DND-41 (cell line): ENCODE results near the gene NTN5.

Source experiments
- ATAC-seq: fragments of 200-7000 bp; cut with Tn5 transposase; 3 replicates; pipeline ENCODE4 v1.9.1; 2021; ENCODE audit warnings: low read depth; ENCODE audit not compliant: insufficient read depth
- DNase-seq: peaks from one replicate; pipeline ENCODE4 v3.0.0-alpha.2; 2020
- H2AFZ ChIP-seq: 2 replicates; pipeline ENCODE4 v1.6.0; 2012; ENCODE audit warnings: low read depth, low read length
- H3K27ac ChIP-seq: 2 replicates; pipeline ENCODE4 v1.5.1; 2012; ENCODE audit warnings: low read length, inconsistent platforms
- H3K27me3 ChIP-seq: fragments of 200-600 bp; sonication (generic); 2 replicates; pipeline ENCODE4 v1.6.0; 2012; ENCODE audit warnings: low read length, mild to moderate bottlenecking, inconsistent platforms; ENCODE audit not compliant: insufficient read depth, poor library complexity
- H3K36me3 ChIP-seq: 2 replicates; pipeline ENCODE4 v1.5.1; 2012; ENCODE audit warnings: low read length, inconsistent platforms; ENCODE audit not compliant: insufficient read depth
- H3K4me1 ChIP-seq: 2 replicates; pipeline ENCODE4 v1.5.1; 2012; ENCODE audit warnings: mild to moderate bottlenecking, low read length; ENCODE audit not compliant: insufficient read depth
- H3K4me2 ChIP-seq: 2 replicates; pipeline ENCODE4 v1.6.0; 2012; ENCODE audit warnings: mild to moderate bottlenecking, moderate library complexity, low read length, inconsistent platforms; ENCODE audit not compliant: insufficient read depth
- H3K4me3 ChIP-seq, 2 experiments: fragments of 200-600 bp in 1 of 2; shearing (Covaris generic) in 1 of 2; 2 replicates each; pipeline ENCODE4 v1.5.1; 2012 to 2016; ENCODE audit warnings: inconsistent platforms in 2 of 2, low read length in 2 of 2, mild to moderate bottlenecking in 2 of 2, low read depth in 1 of 2, moderate library complexity in 1 of 2
- H3K79me2 ChIP-seq: 2 replicates; pipeline ENCODE4 v1.6.0; 2012; ENCODE audit warnings: low read length, inconsistent platforms; ENCODE audit not compliant: insufficient read depth
- H3K9ac ChIP-seq: 2 replicates; pipeline ENCODE4 v1.6.0; 2012; ENCODE audit warnings: low read depth, mild to moderate bottlenecking, inconsistent platforms, low read length, moderate library complexity
- H3K9me3 ChIP-seq: 2 replicates; pipeline ENCODE4 v1.5.1; 2012; ENCODE audit warnings: low read length, moderate library complexity, mild to moderate bottlenecking, inconsistent platforms; ENCODE audit not compliant: insufficient read depth, severe bottlenecking
- H4K20me1 ChIP-seq: 2 replicates; pipeline ENCODE4 v1.6.0; 2012; ENCODE audit warnings: low read length; ENCODE audit not compliant: insufficient read depth
- CTCF ChIP-seq: IDR thresholded peaks from 2 replicates; pipeline ENCODE4 v1.5.1; 2012; ENCODE audit warnings: borderline replicate concordance, low read length, moderate library complexity, mild to moderate bottlenecking; ENCODE audit not compliant: poor library complexity, severe bottlenecking; ENCODE audit errors: extremely low read depth
- EZH2 ChIP-seq: IDR thresholded peaks from 3 replicates; pipeline ENCODE4 v1.6.1; 2012; ENCODE audit warnings: borderline replicate concordance, low read depth, mild to moderate bottlenecking, moderate library complexity, low read length, inconsistent platforms; ENCODE audit not compliant: severe bottlenecking

The NTN5 gene

GRCh38 chr19:48705431-48705830 lies 32.6 kb upstream of the NTN5 start:
- Histone ChIP-seq H3K36me3 (peaks cover 9% of the 10 kb centered on the region), H3K79me2 (no peaks in the 10 kb centered on the region), H2AFZ (no peak overlapping the region), H4K20me1 (no peaks in the 10 kb centered on the region), H3K9me3 (no peaks in the 10 kb centered on the region), H3K27ac (no peak overlapping the region), H3K4me3 (no peak overlapping the region), H3K9ac (no peak overlapping the region), H3K27me3 (no peaks in the 10 kb centered on the region), H3K4me1 (no peaks in the 10 kb centered on the region), H3K4me2 (no peak overlapping the region)
- DNase-seq (no peak), ATAC-seq (no peak)
- TF ChIP-seq CTCF (no peak), EZH2 (no peak)

GRCh38 chr19:48703316-48703715 lies 30.5 kb upstream of the NTN5 start:
- H3K4me3 ChIP-seq: no peak overlapping the region
- no peak overlapping the region for H3K27ac ChIP-seq
- DNase-seq (no peak), ATAC-seq (no peak)
- no peak for TF ChIP-seq EZH2
- no peak for TF ChIP-seq CTCF
- no peak overlapping the region for H3K9ac ChIP-seq
- H2AFZ ChIP-seq: no peak overlapping the region
- H4K20me1 ChIP-seq: no peaks in the 10 kb centered on the region
- H3K9me3 ChIP-seq: no peaks in the 10 kb centered on the region
- H3K4me1 ChIP-seq: no peaks in the 10 kb centered on the region
- no peaks in the 10 kb centered on the region for H3K79me2 ChIP-seq
- no peaks in the 10 kb centered on the region for H3K27me3 ChIP-seq
- peaks cover 9% of the 10 kb centered on the region for H3K36me3 ChIP-seq
- no peak overlapping the region for H3K4me2 ChIP-seq

- Histone ChIP-seq H3K36me3 (peaks cover 9% of the 10 kb centered on the region), H3K79me2 (no peaks in the 10 kb centered on the region)
- ATAC-seq: no peak
These were observed 29.9 kb upstream of the NTN5 start for GRCh38 chr19:48702701-48703100.

More at GRCh38 chr19:48702701-48703100, 29.9 kb upstream of the NTN5 start:
- Histone ChIP-seq H3K9me3 (no peaks in the 10 kb centered on the region), H4K20me1 (no peaks in the 10 kb centered on the region), H3K4me2 (no peak overlapping the region), H3K4me1 (no peaks in the 10 kb centered on the region), H3K4me3 (no peak overlapping the region), H3K9ac (no peak overlapping the region), H3K27ac (no peak overlapping the region), H2AFZ (no peak overlapping the region), H3K27me3 (no peaks in the 10 kb centered on the region)
- no peak for TF ChIP-seq CTCF
- TF ChIP-seq EZH2: no peak
- no peak for DNase-seq
